ENCODE measurements around the gene LKAAEAR1. TPM values are rescaled to one million over a fixed set of nuclear protein-coding genes. Genes with fewer than 3 reads are reported as not detected.

Gene LKAAEAR1
- total RNA-seq, 2 donors from 2014 or later: 10.2 TPM; not detected in 1

DNA sequence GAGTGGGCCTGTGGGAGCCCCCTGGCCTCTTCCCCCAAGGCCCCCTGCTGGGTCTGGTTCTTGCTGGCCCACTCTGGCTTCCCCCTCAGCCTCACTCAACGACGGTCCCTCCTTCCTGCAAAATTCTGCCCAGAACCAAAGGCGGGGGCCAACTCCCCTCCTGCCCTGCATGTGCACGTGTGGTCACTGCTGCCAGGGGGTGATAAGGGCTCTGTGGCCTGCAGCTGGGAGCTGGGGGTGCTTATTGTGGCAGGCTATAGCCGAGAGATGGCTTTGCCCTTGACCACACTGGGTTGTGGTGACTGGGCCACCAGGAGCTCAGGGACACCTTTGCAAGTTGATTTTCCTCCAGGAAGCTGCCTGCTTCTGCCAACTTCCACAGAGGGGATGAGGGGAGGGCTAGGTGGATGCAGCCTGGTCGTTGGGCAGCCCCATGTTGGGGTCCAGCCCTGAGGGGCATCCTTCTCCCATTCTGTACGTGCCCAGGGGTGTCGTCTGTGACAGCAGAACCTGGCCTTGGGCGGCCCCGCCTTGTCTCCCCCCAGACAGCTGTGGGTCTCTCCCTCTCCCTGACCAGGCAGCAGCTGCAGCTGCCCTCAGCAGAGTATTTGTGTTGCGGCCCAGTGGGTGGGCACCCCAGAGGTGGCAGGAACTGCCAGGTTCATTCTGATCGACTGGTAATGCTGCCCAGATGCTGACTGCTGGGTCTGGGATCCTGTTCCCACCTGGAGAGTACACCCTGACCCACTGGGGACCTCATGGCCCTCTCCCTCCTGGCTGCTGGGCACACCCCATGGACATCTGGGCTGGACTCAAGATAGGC, 15.6 kb downstream of the LKAAEAR1 start:
- no peaks in the 10 kb centered on the region for H3K9me3 ChIP-seq
- no peak overlapping the region for H3K4me3 ChIP-seq
- no peak overlapping the region for H3K27ac ChIP-seq
- no peaks in the 10 kb centered on the region for H3K27me3 ChIP-seq (replicated peaks; ENCODE audit: insufficient read depth)
- no peak for DNase-seq (ENCODE audit: low spot score)
- 79% methylated on average over 12 of the region's 12 CpGs for WGBS
- TF ChIP-seq POLR2AphosphoS5 (IDR thresholded peaks at IDR 0.05): no peak
- no peak for TF ChIP-seq CTCF (IDR thresholded peaks at IDR 0.05)
- TF ChIP-seq POLR2A (IDR thresholded peaks at IDR 0.05): no peak
- H3K4me1 ChIP-seq (replicated peaks): peaks cover 8% of the 10 kb centered on the region
- H3K36me3 ChIP-seq: no peaks in the 10 kb centered on the region
- intact Hi-C loops (cut with DNase I): loop anchor here (10.0 kb wide), 1 partner anchor 174 kb away; the partner anchor contains the start of gene DNAJC5

- WGBS: 73% methylated on average over 12 of the region's 12 CpGs
- H3K36me3 ChIP-seq: no peaks in the 10 kb centered on the region
- no peaks in the 10 kb centered on the region for H3K27me3 ChIP-seq (replicated peaks; ENCODE audit: insufficient read depth)
- TF ChIP-seq CTCF (IDR thresholded peaks at IDR 0.05) (no peak), POLR2AphosphoS5 (IDR thresholded peaks at IDR 0.05) (no peak), POLR2A (IDR thresholded peaks at IDR 0.05) (no peak)
- no peak for DNase-seq (ENCODE audit: low spot score)
- no peaks in the 10 kb centered on the region for H3K9me3 ChIP-seq
- H3K4me1 ChIP-seq (replicated peaks): peaks cover 10% of the 10 kb centered on the region
- intact Hi-C loops (cut with DNase I): loop anchor here (10.0 kb wide), 1 partner anchor 173 kb away; the partner anchor contains the start of gene DNAJC5
- no peak overlapping the region for H3K4me3 ChIP-seq
- no peak overlapping the region for H3K27ac ChIP-seq
These were observed 16.4 kb downstream of the LKAAEAR1 start for GRCh38 chr20:64067733-64068307.

- Histone ChIP-seq H3K4me3 (no peak overlapping the region), H3K27ac (no peak overlapping the region), H3K36me3 (no peaks in the 10 kb centered on the region), H3K4me1 (replicated peaks) (peaks cover 10% of the 10 kb centered on the region), H3K9me3 (no peaks in the 10 kb centered on the region), H3K27me3 (replicated peaks; ENCODE audit: insufficient read depth) (no peaks in the 10 kb centered on the region)
- no peak for DNase-seq (ENCODE audit: low spot score)
- intact Hi-C loops (cut with DNase I): loop anchor here (10.0 kb wide), 1 partner anchor 172 kb away; the partner anchor contains the start of gene DNAJC5
- no peak for TF ChIP-seq POLR2AphosphoS5 (IDR thresholded peaks at IDR 0.05)
- 88% methylated on average over 6 of the region's 6 CpGs for WGBS
These were observed 17.1 kb downstream of the LKAAEAR1 start for GRCh38 chr20:64067005-64067632.

- no peak overlapping the region for H3K4me3 ChIP-seq
- DNase-seq (ENCODE audit: low spot score): no peak
- WGBS: 43% methylated on average over 5 of the region's 5 CpGs
- intact Hi-C loops (cut with DNase I): loop anchor here (10.0 kb wide), 1 partner anchor 171 kb away; the partner anchor contains the start of gene DNAJC5
- no peaks in the 10 kb centered on the region for H3K36me3 ChIP-seq
- peaks cover 10% of the 10 kb centered on the region for H3K4me1 ChIP-seq (replicated peaks)
- H3K9me3 ChIP-seq: no peaks in the 10 kb centered on the region
- H3K27me3 ChIP-seq (replicated peaks; ENCODE audit: insufficient read depth): no peaks in the 10 kb centered on the region
- TF ChIP-seq POLR2A (IDR thresholded peaks at IDR 0.05): no peak
- TF ChIP-seq CTCF (IDR thresholded peaks at IDR 0.05): no peak
- no peak for TF ChIP-seq POLR2AphosphoS5 (IDR thresholded peaks at IDR 0.05)
- no peak overlapping the region for H3K27ac ChIP-seq
These were observed 18.2 kb downstream of the LKAAEAR1 start for GRCh38 chr20:64065974-64066343.
